Upper lobe of left lung (tissue), 6 donors: ENCODE data around the gene SUCLG2. TPM values are rescaled to one million over a fixed set of nuclear protein-coding genes. Genes with fewer than 3 reads are reported as not detected.
"Not testable (repeated sequence)": the region's sequence is repeated elsewhere in the genome, so short reads cannot be mapped to it uniquely, and the experiment has no call there.

Experiments
- ATAC-seq, 2 donors: fragments of 200-7000 bp; cut with Tn5 transposase; one replicate each; pipeline ENCODE4 v1.9.1; 2022; ENCODE audit warnings: mild to moderate bottlenecking in 2 of 2, moderate library complexity in 2 of 2; ENCODE audit not compliant: low FRiP score in 2 of 2
- DNase-seq, 2 donors: peaks; one replicate each; pipeline ENCODE4 v3.0.0-alpha.2; 2019 to 2020
- H3K27ac ChIP-seq, 4 donors: fragments of 200-600 bp; sonication (generic); one replicate each; pipeline ENCODE4 v1.5.1; 2016 to 2019
- H3K27me3 ChIP-seq, 4 donors: fragments of 200-600 bp; sonication (generic); one replicate each; pipeline ENCODE4 v1.5.1; 2017 to 2019
- H3K36me3 ChIP-seq, 4 donors: fragments of 200-600 bp; sonication (generic); one replicate each; pipeline ENCODE4 v1.5.1; 2016 to 2019
- H3K4me1 ChIP-seq, 4 donors: fragments of 200-600 bp; sonication (generic); one replicate each; pipeline ENCODE4 v1.5.1; 2018 to 2019
- H3K4me3 ChIP-seq, 4 donors: fragments of 200-600 bp; sonication (generic); one replicate each; pipeline ENCODE4 v1.5.1; 2017 to 2019; ENCODE audit warnings: mild to moderate bottlenecking in 2 of 4, moderate library complexity in 1 of 4
- H3K9me3 ChIP-seq, 4 donors: fragments of 200-600 bp; sonication (generic); one replicate each; pipeline ENCODE4 v1.5.1; 2018 to 2019
- EP300 ChIP-seq, 4 donors: sonication (generic); formaldehyde crosslinking; IDR thresholded peaks; one replicate each; pipeline ENCODE4 v1.5.1; 2017; ENCODE audit warnings: antibody characterized with exemption in 4 of 4, control low read depth in 2 of 4
- POLR2A ChIP-seq, 4 donors: fragments of 450-650 bp; IDR thresholded peaks; one replicate each; pipeline ENCODE4 v1.5.1; 2016 to 2017; ENCODE audit warnings: antibody characterized with exemption in 4 of 4, mild to moderate bottlenecking in 2 of 4
- POLR2AphosphoS5 ChIP-seq, 2 donors: sonication (generic); formaldehyde crosslinking; IDR thresholded peaks; one replicate each; pipeline ENCODE4 v1.5.1; 2017; ENCODE audit warnings: antibody characterized with exemption in 2 of 2
- WGBS, 2 donors: methylation state at CpG; one replicate each; pipeline ENCODE4 v1.1.5; 2017 to 2018; 5-methylcytosine and 5-hydroxymethylcytosine counted together
- total RNA-seq, 6 donors: library from RNA; depleted of rRNA in 4 of 6; stranded (reverse); fragments of >200 nt in 4 of 6; gene quantifications; one replicate each; pipeline versions ENCODE4 v1.1.0 to v1.2.1, GENCODE V29; 2016 to 2021
- TF ChIP-seq, protein P1 (sequence below), 6 experiments: fragments of 450-650 bp in 4 of 6; fragments of 200-600 bp in 2 of 6; sonication (generic) in 2 of 6; IDR thresholded peaks; one replicate each; pipeline ENCODE4 v1.5.1; 2016 to 2019; ENCODE audit warnings: antibody characterized with exemption in 6 of 6
- donor health status: DM: no; HTN: no; CAD: no; lungs with moderate emphysema.
- donor health status: DM: no; HTN: yes; CAD: no; lungs with severe emphysema.

Gene SUCLG2
- total RNA-seq, 6 donors from 2014 or later = 36.7 to 69.3 (median 50.8) TPM

DNA sequence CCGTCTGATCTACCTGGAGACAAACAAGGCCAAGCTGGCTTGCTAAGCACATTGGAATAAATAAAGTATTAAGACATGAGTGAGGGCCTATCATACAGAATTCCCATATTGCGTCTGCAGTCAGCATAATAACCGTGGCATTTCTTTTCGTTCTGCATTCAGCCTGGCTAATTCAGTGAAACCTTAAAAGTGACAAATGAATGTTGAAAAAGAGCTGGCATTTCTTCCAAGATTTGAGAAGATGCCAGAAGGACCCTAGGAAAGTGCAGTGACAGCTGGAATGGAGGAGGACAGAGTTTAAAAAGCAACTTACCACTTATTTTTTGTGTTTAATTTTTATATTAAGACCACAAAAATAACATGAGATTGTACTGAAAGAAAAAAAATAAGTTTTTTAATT, 67.1 kb downstream of the SUCLG2 start:
- Histone ChIP-seq H3K27me3 (no peaks in the 10 kb centered on the region), H3K4me3 (no peak overlapping the region), H3K36me3 (peaks cover 0 to 5% (median 0%) of the 10 kb centered on the region in 4 donors), H3K4me1 (peaks cover 0 to 8% (median 1%) of the 10 kb centered on the region in 4 donors), H3K27ac (no peak overlapping the region), H3K9me3 (no peaks in the 10 kb centered on the region)
- TF ChIP-seq, protein P1, sequence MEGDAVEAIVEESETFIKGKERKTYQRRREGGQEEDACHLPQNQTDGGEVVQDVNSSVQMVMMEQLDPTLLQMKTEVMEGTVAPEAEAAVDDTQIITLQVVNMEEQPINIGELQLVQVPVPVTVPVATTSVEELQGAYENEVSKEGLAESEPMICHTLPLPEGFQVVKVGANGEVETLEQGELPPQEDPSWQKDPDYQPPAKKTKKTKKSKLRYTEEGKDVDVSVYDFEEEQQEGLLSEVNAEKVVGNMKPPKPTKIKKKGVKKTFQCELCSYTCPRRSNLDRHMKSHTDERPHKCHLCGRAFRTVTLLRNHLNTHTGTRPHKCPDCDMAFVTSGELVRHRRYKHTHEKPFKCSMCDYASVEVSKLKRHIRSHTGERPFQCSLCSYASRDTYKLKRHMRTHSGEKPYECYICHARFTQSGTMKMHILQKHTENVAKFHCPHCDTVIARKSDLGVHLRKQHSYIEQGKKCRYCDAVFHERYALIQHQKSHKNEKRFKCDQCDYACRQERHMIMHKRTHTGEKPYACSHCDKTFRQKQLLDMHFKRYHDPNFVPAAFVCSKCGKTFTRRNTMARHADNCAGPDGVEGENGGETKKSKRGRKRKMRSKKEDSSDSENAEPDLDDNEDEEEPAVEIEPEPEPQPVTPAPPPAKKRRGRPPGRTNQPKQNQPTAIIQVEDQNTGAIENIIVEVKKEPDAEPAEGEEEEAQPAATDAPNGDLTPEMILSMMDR (IDR thresholded peaks at IDR 0.05) = no peak
- TF ChIP-seq POLR2AphosphoS5 (IDR thresholded peaks at IDR 0.05) = no peak
- no peak for TF ChIP-seq EP300 (IDR thresholded peaks at IDR 0.05)
- no peak for TF ChIP-seq POLR2A (IDR thresholded peaks at IDR 0.05)
- ATAC-seq (no peak), DNase-seq (no peak)
- WGBS, 2 donors = 83 to 93% methylated on average over 4 of the region's 4 CpGs

DNA sequence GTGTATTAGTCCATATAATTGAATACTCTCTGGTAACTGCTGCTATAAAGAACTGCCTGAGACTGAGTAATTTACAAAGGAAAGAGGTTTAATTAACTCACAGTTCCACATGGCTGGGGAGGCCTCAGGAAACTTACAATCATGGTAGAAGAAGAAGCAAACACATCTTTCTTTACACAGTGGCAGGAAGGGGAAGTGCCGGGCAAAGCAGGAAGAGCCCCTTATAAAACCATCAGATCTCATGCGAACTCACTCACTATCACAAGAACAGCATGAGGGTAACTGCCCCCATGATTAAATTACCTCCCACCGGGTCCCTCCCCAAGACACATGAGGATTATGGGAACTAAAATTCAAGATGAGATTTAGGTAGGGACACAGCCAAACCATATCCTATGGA, 69.8 kb downstream of the SUCLG2 start:
- ATAC-seq, H3K4me3 ChIP-seq, DNase-seq, H3K4me1 ChIP-seq, H3K27ac ChIP-seq, H3K9me3 ChIP-seq, H3K27me3 ChIP-seq, H3K36me3 ChIP-seq: not testable (repeated sequence)
- WGBS, 2 donors = 59 to 82% methylated on average over 3 of the region's 3 CpGs

DNA sequence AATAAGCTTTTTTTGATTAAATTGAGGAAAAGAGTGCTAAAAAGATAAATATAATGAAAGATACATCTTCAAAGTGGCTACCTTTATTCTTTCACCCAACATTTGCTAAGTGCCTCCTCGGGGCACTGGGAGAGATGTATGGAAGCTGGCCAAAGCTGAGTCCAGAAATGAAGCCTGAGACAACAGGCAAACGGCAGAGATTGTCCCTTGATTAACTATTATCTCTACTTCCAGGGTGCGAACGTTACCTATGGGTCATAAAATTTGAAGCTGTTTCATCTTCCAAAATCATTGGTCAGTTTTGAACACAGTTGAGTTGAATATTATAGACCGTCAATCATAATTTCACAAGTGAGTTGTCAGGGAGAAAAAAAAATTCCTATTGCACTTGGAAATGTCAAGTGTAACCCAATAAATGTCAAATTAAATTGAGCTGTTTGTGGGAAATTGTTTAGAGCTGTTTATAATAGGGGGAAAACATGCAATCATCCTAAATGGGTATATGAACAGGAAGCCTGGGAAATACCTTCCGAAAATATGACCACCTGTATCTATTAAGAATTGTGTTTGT, 73.9 kb downstream of the SUCLG2 start:
- H3K36me3 ChIP-seq = no peaks in the 10 kb centered on the region
- no peak for DNase-seq
- WGBS, 2 donors = 90% methylated on average over 6 of the region's 6 CpGs
- TF ChIP-seq POLR2A (IDR thresholded peaks at IDR 0.05) (no peak), POLR2AphosphoS5 (IDR thresholded peaks at IDR 0.05) (no peak), EP300 (IDR thresholded peaks at IDR 0.05) (no peak)
- TF ChIP-seq, protein P1 (IDR thresholded peaks at IDR 0.05) = no peak
- peaks cover 0 to 2% (median under 1%) of the 10 kb centered on the region in 4 donors for H3K4me1 ChIP-seq
- no peak overlapping the region for H3K27ac ChIP-seq
- no peak overlapping the region for H3K4me3 ChIP-seq
- no peaks in the 10 kb centered on the region for H3K9me3 ChIP-seq
- H3K27me3 ChIP-seq = no peaks in the 10 kb centered on the region
- no peak for ATAC-seq

DNA sequence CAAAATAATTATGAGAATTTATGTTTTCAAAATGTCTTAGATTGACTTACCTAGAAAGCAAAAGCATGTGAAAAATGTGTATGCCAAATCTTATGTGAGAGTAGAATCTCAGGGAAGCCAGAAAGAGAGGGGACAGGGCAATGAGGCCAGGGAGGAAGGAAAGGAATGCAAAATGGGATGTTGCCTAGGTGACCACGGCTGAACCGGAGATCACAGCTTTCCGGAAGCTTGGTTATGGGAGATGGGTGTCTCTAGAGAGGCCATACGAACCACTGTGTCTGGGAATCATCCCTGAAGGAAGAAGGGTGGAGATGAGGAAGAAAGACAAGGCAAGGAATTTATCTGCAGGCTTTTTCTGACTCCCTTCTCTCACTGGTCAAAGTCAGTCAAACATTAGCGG, 76.0 kb downstream of the SUCLG2 start:
- TF ChIP-seq, protein P1 (IDR thresholded peaks at IDR 0.05) = no peak
- TF ChIP-seq POLR2AphosphoS5 (IDR thresholded peaks at IDR 0.05) = no peak
- 73 to 74% methylated on average over 5 of the region's 5 CpGs for WGBS, 2 donors
- ATAC-seq = no peak

DNA sequence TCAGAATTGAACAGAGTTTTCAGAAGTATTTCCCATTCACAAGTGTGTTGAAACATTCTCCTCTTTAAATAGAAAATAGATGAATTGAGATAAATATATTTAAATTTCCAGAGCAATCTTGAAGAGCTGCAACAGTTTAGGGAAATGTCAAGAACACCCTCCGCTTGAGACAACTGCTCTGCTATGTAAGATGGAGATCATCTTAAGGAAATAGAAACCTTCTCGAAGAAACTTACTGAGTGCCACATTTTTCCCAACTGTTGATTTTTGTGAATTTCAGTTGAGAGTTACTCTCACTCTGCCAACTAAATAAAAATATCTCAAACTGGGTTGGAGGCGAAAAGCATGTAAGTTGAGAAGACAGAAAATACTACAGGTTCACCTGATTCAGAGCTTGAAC, 78.0 kb downstream of the SUCLG2 start:
- ATAC-seq = no peak
- H3K36me3 ChIP-seq = no peaks in the 10 kb centered on the region
- 74 to 81% methylated on average over 3 of the region's 3 CpGs for WGBS, 2 donors

More for the DNA sequence above, 76.0 kb downstream of the SUCLG2 start:
- Histone ChIP-seq H3K9me3 (no peaks in the 10 kb centered on the region), H3K36me3 (no peaks in the 10 kb centered on the region), H3K4me1 (peaks cover 0 to 2% (median 0%) of the 10 kb centered on the region in 4 donors), H3K27me3 (no peaks in the 10 kb centered on the region), H3K27ac (no peak overlapping the region), H3K4me3 (no peak overlapping the region)
- DNase-seq = no peak

More for the DNA sequence above, 78.0 kb downstream of the SUCLG2 start:
- Histone ChIP-seq H3K4me1 (peaks cover 0 to 2% (median 0%) of the 10 kb centered on the region in 4 donors), H3K27me3 (no peaks in the 10 kb centered on the region), H3K27ac (no peak overlapping the region), H3K4me3 (no peak overlapping the region), H3K9me3 (no peaks in the 10 kb centered on the region)
- DNase-seq = no peak
- TF ChIP-seq POLR2AphosphoS5 (IDR thresholded peaks at IDR 0.05) (no peak), POLR2A (IDR thresholded peaks at IDR 0.05) (no peak), EP300 (IDR thresholded peaks at IDR 0.05) (no peak)
- TF ChIP-seq, protein P1 (IDR thresholded peaks at IDR 0.05) = no peak
